ENCODE data around the gene ANKRD13D. TPM values are rescaled to one million over a fixed set of nuclear protein-coding genes. Genes with fewer than 3 reads are reported as not detected.
A peak's percentile ranks its signal among the peaks of the same experiment; 100 is the strongest.

ANKRD13D gene
- total RNA-seq, 1 donor from 2014 or later = 54.7 TPM

GRCh38 chr11:67298786-67299185, 9.7 kb downstream of the ANKRD13D start:
- no peak overlapping the region for H3K4me3 ChIP-seq
- H3K27me3 ChIP-seq = no peaks in the 10 kb centered on the region
- H3K4me1 ChIP-seq = peaks cover 6 to 10% of the 10 kb centered on the region in 2 donors
- peaks cover 42 to 58% of the 10 kb centered on the region in 2 donors for H3K36me3 ChIP-seq
- intact Hi-C loops (cut with DNase I) = no loop called here
- DNase-seq (ENCODE audit: low spot score in 2 of 2) = no peak
- no peak overlapping the region for H3K27ac ChIP-seq
- H3K9me3 ChIP-seq = no peaks in the 10 kb centered on the region
- TF ChIP-seq CTCF (IDR thresholded peaks at IDR 0.05) = no peak

GRCh38 chr11:67299471-67300191, 10.5 kb downstream of the ANKRD13D start:
- no peak overlapping the region for H3K4me3 ChIP-seq
- H3K4me1 ChIP-seq = peaks cover 9 to 15% of the 10 kb centered on the region in 2 donors
- no peak overlapping the region for H3K27ac ChIP-seq
- peaks cover 42 to 49% of the 10 kb centered on the region in 2 donors for H3K36me3 ChIP-seq
- no peaks in the 10 kb centered on the region for H3K9me3 ChIP-seq
- H3K27me3 ChIP-seq = no peaks in the 10 kb centered on the region
- DNase-seq (ENCODE audit: low spot score in 2 of 2) = no peak
- intact Hi-C loops (cut with DNase I) = no loop called here
- TF ChIP-seq CTCF (IDR thresholded peaks at IDR 0.05) = no peak

- Histone ChIP-seq H3K27ac (no peak overlapping the region), H3K27me3 (no peaks in the 10 kb centered on the region), H3K4me3 (no peak overlapping the region), H3K36me3 (peaks cover 36 to 46% of the 10 kb centered on the region in 2 donors), H3K4me1 (peaks cover 9 to 18% of the 10 kb centered on the region in 2 donors), H3K9me3 (no peaks in the 10 kb centered on the region)
- no peak for TF ChIP-seq CTCF (IDR thresholded peaks at IDR 0.05)
- no peak for DNase-seq (ENCODE audit: low spot score in 2 of 2)
- intact Hi-C loops (cut with DNase I) = no loop called here
Measured at GRCh38 chr11:67300256-67300755, 11.2 kb downstream of the ANKRD13D start.

- Histone ChIP-seq H3K27me3 (no peaks in the 10 kb centered on the region), H3K4me3 (no peak overlapping the region), H3K27ac (no peak overlapping the region), H3K36me3 (peaks cover 33 to 40% of the 10 kb centered on the region in 2 donors), H3K9me3 (no peaks in the 10 kb centered on the region), H3K4me1 (peaks cover 9 to 18% of the 10 kb centered on the region in 2 donors)
- DNase-seq (ENCODE audit: low spot score in 2 of 2) = no peak
- no peak for TF ChIP-seq CTCF (IDR thresholded peaks at IDR 0.05)
- intact Hi-C loops (cut with DNase I) = no loop called here
Measured at GRCh38 chr11:67300756-67301312, 11.7 kb downstream of the ANKRD13D start.

GRCh38 chr11:67301313-67301921, 12.3 kb downstream of the ANKRD13D start:
- no peak for TF ChIP-seq CTCF (IDR thresholded peaks at IDR 0.05)
- Histone ChIP-seq H3K27ac (no peak overlapping the region), H3K36me3 (peaks cover 33 to 36% of the 10 kb centered on the region in 2 donors), H3K4me1 (peaks cover 9 to 18% of the 10 kb centered on the region in 2 donors), H3K9me3 (no peaks in the 10 kb centered on the region), H3K4me3 (no peak overlapping the region), H3K27me3 (no peaks in the 10 kb centered on the region)
- DNase-seq (ENCODE audit: low spot score in 2 of 2) = peak in 1 of 2 donors; percentile 59
- intact Hi-C loops (cut with DNase I) = no loop called here

Data from ascending aorta (tissue), 2 donors.